ENCODE measurements around the gene AATK.

Gene AATK

GRCh38 chr17:81073967-81074839 lies 91.8 kb downstream of the AATK start:
- DNase-seq (ENCODE audit: low read depth in 2 of 2, low spot score in 1 of 2) = no peak

DNA sequence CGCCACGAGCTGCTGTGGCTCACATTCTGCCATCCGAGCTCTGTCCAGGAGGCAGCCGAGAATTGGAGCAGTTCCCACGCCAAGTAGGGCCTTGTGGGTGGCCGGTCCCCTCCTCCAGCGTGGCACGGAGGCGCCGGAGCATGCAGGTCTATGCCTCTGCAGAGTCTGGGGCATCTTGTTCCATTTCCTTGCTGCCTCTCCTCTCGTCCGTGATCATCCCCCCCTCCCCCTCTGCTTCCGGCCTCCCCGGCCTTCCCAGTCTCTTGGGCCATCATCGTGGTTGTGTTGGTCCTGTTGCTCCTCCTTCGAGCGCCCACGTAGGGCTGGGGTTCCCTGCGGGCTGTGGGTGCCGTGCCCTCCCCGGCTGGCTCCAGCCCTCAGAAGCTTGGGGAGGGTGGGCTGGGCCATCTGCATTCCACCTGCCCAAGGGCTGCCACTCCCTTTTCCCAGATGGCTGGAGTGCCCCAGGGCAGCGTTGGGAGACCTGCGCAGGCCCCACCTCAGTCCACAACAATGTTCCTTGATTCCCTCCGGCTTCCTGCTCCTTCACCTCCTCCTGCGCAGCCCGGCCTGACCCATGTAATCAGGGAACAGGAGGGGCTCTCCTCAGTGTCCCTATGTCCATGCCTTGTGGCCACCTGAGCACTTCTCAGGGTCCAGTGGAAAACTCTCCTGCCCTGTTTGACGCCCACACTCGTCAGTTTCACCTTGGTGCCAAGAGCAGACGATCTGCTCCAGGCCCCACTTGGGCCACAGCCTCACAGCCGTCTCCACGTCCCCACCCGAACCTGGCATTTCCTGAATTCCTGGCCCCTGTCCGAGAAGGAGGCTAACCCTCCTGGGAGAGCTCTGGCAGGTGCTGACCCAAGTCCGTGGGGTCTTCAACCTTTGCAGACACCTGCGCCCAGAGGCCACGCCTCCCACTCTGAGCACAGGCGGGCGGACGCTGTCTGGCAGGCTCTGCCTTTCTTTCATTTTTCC lies 94.0 kb downstream of the AATK start:
- DNase-seq (ENCODE audit: low read depth in 2 of 2, low spot score in 1 of 2) = no peak

- no peak for DNase-seq (ENCODE audit: low read depth in 2 of 2, low spot score in 1 of 2)
Measured at GRCh38 chr17:81070541-81071246, 95.3 kb downstream of the AATK start.

- DNase-seq (ENCODE audit: low read depth in 2 of 2, low spot score in 1 of 2) = no peak
Measured at GRCh38 chr17:81069135-81069645, 96.8 kb downstream of the AATK start.

DNA sequence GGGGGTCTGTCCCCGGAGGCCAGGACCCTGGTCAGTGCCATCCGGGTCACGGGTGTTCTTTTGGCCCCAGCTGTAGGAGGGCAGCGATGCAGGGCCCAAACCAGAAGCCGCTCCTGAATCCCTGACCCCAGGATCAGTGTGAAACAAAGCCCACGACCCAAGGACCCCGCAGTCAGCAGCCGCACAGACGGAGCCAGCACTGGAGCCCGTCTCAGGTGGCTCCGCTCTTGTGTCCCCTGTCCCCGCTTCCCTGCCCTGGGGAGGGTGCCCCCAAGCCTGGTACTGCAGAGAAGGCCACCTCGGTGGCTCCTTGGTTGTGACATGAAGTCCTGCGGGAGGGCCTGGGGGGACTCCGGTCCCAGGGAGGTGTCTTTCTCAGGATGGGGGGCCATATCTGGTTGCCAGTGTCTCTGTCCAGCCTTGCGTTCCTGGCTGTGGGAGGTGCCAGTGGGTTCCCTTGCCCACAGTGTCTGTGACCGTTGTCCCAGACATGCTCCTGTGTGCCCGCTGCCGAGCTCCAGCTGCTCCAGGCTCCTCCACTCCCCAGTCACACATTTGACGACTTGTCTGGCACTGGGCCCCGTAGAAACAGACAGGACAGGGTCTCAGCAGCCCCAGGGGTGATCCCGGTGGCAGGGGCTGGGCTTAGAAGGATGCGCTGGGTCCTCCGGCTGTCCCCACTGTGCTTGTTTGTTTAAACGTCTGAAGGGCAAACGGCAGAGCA lies 97.4 kb downstream of the AATK start:
- DNase-seq (ENCODE audit: low read depth in 2 of 2, low spot score in 1 of 2) = no peak

- DNase-seq (ENCODE audit: low read depth in 2 of 2, low spot score in 1 of 2) = no peak
Measured at GRCh38 chr17:81067391-81067811, 98.6 kb downstream of the AATK start.
